GM12878 (cell line): ENCODE data around the gene NR1I2. TPM values are rescaled to one million over a fixed set of nuclear protein-coding genes. Genes with fewer than 3 reads are reported as not detected.

Experiments
- ATAC-seq: fragments of 200-7000 bp; cut with Tn5 transposase; 3 replicates; pipeline ENCODE4 v1.9.1; 2020; ENCODE audit warnings: mild to moderate bottlenecking, moderate library complexity
- BruUV-seq: library from RNA; stranded (reverse); fragments of 400-500 nt; replicated peaks from 2 replicates; lab custom pipeline; 2021; lab: Mats Ljungman, UMichigan
- CTCF ChIA-PET: fragments of 300-600 bp; sonication (Branson Sonifier 250); formaldehyde crosslinking; extraction: SDS; loops from one replicate; lab custom pipeline; 2021; ENCODE audit warnings: inconsistent platforms; lab: Yijun Ruan, JAX
- POLR2A ChIA-PET: fragments of 350-600 bp; formaldehyde crosslinking; extraction: SDS; loops from one replicate; lab custom pipeline; 2021; ENCODE audit warnings: inconsistent platforms; lab: Charles Lee
- RAD21 ChIA-PET: fragments of 300-600 bp; sonication (Branson Sonifier 250); formaldehyde crosslinking; loops from one replicate; lab custom pipeline; 2023; ENCODE audit warnings: antibody characterized with exemption; ENCODE audit not compliant: unreplicated experiment; lab: Charles Lee
- SMC1A ChIA-PET: fragments of 300-600 bp; sonication (Branson Sonifier 250); formaldehyde crosslinking; loops from one replicate; lab custom pipeline; 2023; ENCODE audit not compliant: unreplicated experiment, uncharacterized antibody; lab: Charles Lee
- DNase-seq: peaks from one replicate; pipeline ENCODE4 v3.0.0-alpha.2; 2011; ENCODE audit warnings: low read depth, low spot score
- FAIRE-seq: peaks from 3 replicates; lab custom pipeline; 2011; peaks lifted over from hg19 to GRCh38; lab: Jason Lieb, UNC
- H2AFZ ChIP-seq: 2 replicates; pipeline ENCODE4 v1.6.0; 2011; ENCODE audit warnings: low read depth, low read length, control low read depth; ENCODE audit not compliant: control insufficient read depth
- H3K27ac ChIP-seq: 2 replicates; pipeline ENCODE4 v1.5.1; 2011; ENCODE audit warnings: control low read depth; ENCODE audit not compliant: control insufficient read depth, insufficient read depth
- H3K27me3 ChIP-seq, 2 experiments: replicated peaks in 1 of 2; 2 replicates each; pipeline versions ENCODE4 v1.6.0 to v1.6.1; 2011; ENCODE audit warnings: low read length in 1 of 2; ENCODE audit not compliant: control insufficient read depth in 2 of 2, insufficient read depth in 2 of 2
- H3K36me3 ChIP-seq, 2 experiments: 2 replicates each; pipeline ENCODE4 v1.5.1; 2011; ENCODE audit warnings: low read length in 1 of 2; ENCODE audit not compliant: control insufficient read depth in 2 of 2, insufficient read depth in 2 of 2
- H3K4me1 ChIP-seq: 2 replicates; pipeline ENCODE4 v1.6.1; 2011; ENCODE audit warnings: mild to moderate bottlenecking, low read length, moderate library complexity, mixed read lengths; ENCODE audit not compliant: control insufficient read depth, insufficient read depth
- H3K4me2 ChIP-seq: 2 replicates; pipeline ENCODE4 v1.6.0; 2011; ENCODE audit warnings: control low read depth; ENCODE audit not compliant: control insufficient read depth, insufficient read depth
- H3K4me3 ChIP-seq: fragments of 200-600 bp; sonication (generic); 2 replicates; pipeline ENCODE4 v1.5.1; 2016
- H3K79me2 ChIP-seq: 2 replicates; pipeline ENCODE4 v1.6.0; 2011; ENCODE audit warnings: low read length; ENCODE audit not compliant: control insufficient read depth, insufficient read depth
- H3K9ac ChIP-seq: 2 replicates; pipeline ENCODE4 v1.8.0; 2011; ENCODE audit warnings: low read length, control low read depth, mixed read lengths; ENCODE audit not compliant: control insufficient read depth, insufficient read depth
- H3K9me3 ChIP-seq: replicated peaks from 3 replicates; pipeline ENCODE4 v1.5.1; 2011; ENCODE audit warnings: mild to moderate bottlenecking, low read length; ENCODE audit not compliant: control insufficient read depth, insufficient read depth
- H4K20me1 ChIP-seq: 2 replicates; pipeline ENCODE4 v1.6.0; 2011; ENCODE audit not compliant: control insufficient read depth, insufficient read depth
- BHLHE40 ChIP-seq, 2 experiments: fragments of 450-650 bp in 1 of 2; IDR thresholded peaks; 2 replicates each; pipeline ENCODE4 v1.6.1; 2011 to 2017; ENCODE audit warnings: low read depth in 2 of 2, borderline replicate concordance in 1 of 2, improper control_type of control experiment in 1 of 2, low read length in 1 of 2, mild to moderate bottlenecking in 1 of 2
- HDAC6 ChIP-seq: fragments of 200-600 bp; sonication (generic); IDR thresholded peaks from one replicate; pipeline ENCODE4 v1.8.0; 2017; ENCODE audit warnings: antibody characterized with exemption; ENCODE audit not compliant: unreplicated experiment
- IKZF2 ChIP-seq, 2 experiments: fragments of 450-650 bp; IDR thresholded peaks; 2 replicates each; pipeline ENCODE4 v1.6.1; 2017; ENCODE audit warnings: mild to moderate bottlenecking in 2 of 2, moderate library complexity in 2 of 2
- JUNB ChIP-seq: IDR thresholded peaks from 2 replicates; pipeline ENCODE4 v1.6.1; 2016; ENCODE audit warnings: antibody characterized with exemption, mild to moderate bottlenecking
- NRF1 ChIP-seq: conservative IDR thresholded peaks from 2 replicates; pipeline ENCODE4 v1.6.1; 2011; ENCODE audit warnings: mild to moderate bottlenecking, low read depth, low read length, improper control_type of control experiment
- POLR2AphosphoS2 ChIP-seq: IDR thresholded peaks from 2 replicates; pipeline ENCODE4 v1.6.1; 2011; ENCODE audit warnings: low read depth, mild to moderate bottlenecking, low read length, improper control_type of control experiment, moderate library complexity
- SMAD1 ChIP-seq: fragments of 450-650 bp; IDR thresholded peaks from 2 replicates; pipeline ENCODE4 v1.6.1; 2018; ENCODE audit warnings: mild to moderate bottlenecking, low read depth; ENCODE audit not compliant: partially characterized antibody
- SMC3 ChIP-seq: IDR thresholded peaks from 2 replicates; pipeline ENCODE4 v1.6.1; 2011; ENCODE audit warnings: low read length, improper control_type of control experiment, borderline replicate concordance
- SPI1 ChIP-seq: IDR thresholded peaks from 2 replicates; pipeline ENCODE4 v1.6.1; 2011; ENCODE audit warnings: low read depth, mild to moderate bottlenecking, low read length, moderate library complexity, borderline replicate concordance; ENCODE audit not compliant: insufficient read depth
- ZBED1 ChIP-seq: IDR thresholded peaks from 2 replicates; pipeline ENCODE4 v1.6.1; 2016; ENCODE audit warnings: borderline replicate concordance
- WGBS: methylation state at CpG from one replicate; pipeline ENCODE4 v1.1.6; 2016; ENCODE audit warnings: low lambda C conversion rate; ENCODE audit not compliant: insufficient replicate concordance, insufficient coverage; ENCODE audit errors: missing lambda C conversion rate; 5-methylcytosine and 5-hydroxymethylcytosine counted together
- in situ Hi-C: fragments of 300-500 bp; cut with MboI; formaldehyde crosslinking; loops from 9 replicates; pipeline ENCODE4 v1.14.3; 2018; ENCODE audit warnings: mixed read lengths
- intact Hi-C: fragments of 100-400 bp; cut with micrococcal nuclease; formaldehyde crosslinking; loops from one replicate; pipeline ENCODE4 v1.14.2; 2022; ENCODE audit not compliant: unreplicated experiment
- polyA plus RNA-seq, 11 experiments: library from polyadenylated mRNA; depleted of rRNA in 4 of 11; unstranded in 6 of 11; stranded (reverse) in 5 of 11; fragments of >200 nt; fragmentation: Nextera tagmentation in 4 of 11; fragmentation: Illumina TruSeq in 1 of 11; extraction: Ambion mirVana in 4 of 11; extraction: Trizol in 1 of 11; gene quantifications; 1 replicate in 1 of 11; 2 replicates in 10 of 11; pipeline versions ENCODE4 v1.2.1 to v1.2.3, GENCODE V29; 2011 to 2016; ENCODE audit warnings: inconsistent platforms in 2 of 11, missing spikeins in 2 of 11, low read depth in 1 of 11
- total RNA-seq, 4 experiments: library from RNA; depleted of rRNA in 3 of 4; stranded (reverse); fragments of >200 nt in 3 of 4; fragmentation: Illumina TruSeq in 1 of 4; extraction: Trizol in 1 of 4; gene quantifications; 2 replicates each; pipeline versions ENCODE4 v1.2.1 to v1.2.3, GENCODE V29; 2013 to 2021
- TF ChIP-seq, protein P1 (sequence below): IDR thresholded peaks from 2 replicates; pipeline ENCODE4 v1.6.1; 2012; ENCODE audit warnings: low read depth, low read length, improper control_type of control experiment
- TF ChIP-seq, protein P2 (sequence below): fragments of 450-650 bp; IDR thresholded peaks from 2 replicates; pipeline ENCODE4 v1.6.1; 2017; ENCODE audit warnings: antibody characterized with exemption, mild to moderate bottlenecking, moderate library complexity
- TF ChIP-seq, protein P3 (sequence below): fragments of 450-650 bp; formaldehyde crosslinking; IDR thresholded peaks from 2 replicates; pipeline ENCODE4 v1.5.0; 2022; ENCODE audit warnings: mild to moderate bottlenecking, missing genetic modification characterization
- TF ChIP-seq, protein P4 (sequence below): IDR thresholded peaks from 2 replicates; pipeline ENCODE4 v1.6.1; 2011; ENCODE audit warnings: low read depth, mild to moderate bottlenecking, low read length, moderate library complexity, borderline replicate concordance; ENCODE audit errors: extremely low read depth
- TF ChIP-seq, protein P5 (sequence below): fragments of 150-350 bp; IDR thresholded peaks from 2 replicates; pipeline ENCODE4 v1.6.1; 2014; ENCODE audit warnings: mild to moderate bottlenecking, low read depth, low read length

The NR1I2 gene
- total and polyA plus RNA-seq, 10 of the 15 experiments (the other 5 are each of a cell fraction or from before 2014, with no cell fraction given), result 0.03 to 1.0 (median 0.39) TPM

DNA sequence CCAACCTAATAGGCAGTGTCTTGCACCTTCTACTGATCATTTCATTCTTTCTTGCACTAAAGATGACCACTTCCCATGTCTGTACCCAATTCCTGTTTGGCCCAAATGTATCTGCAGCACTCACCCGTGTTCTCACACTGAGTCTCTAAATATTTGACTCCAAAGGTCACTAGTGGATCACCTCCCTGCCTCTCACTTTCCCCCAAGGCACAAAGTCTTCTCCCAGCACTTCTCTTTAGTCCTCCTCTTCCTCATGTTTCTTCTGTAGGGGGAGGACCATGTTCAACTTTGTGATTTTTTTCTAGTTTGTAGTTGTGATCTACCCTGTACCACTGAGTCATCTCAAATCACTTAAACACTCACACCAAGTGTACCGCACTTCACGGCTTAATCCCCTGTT is 13.9 kb downstream of the NR1I2 start:
- Histone ChIP-seq H3K9me3 (no peaks in the 10 kb centered on the region), H3K27me3 (no peaks in the 10 kb centered on the region), H4K20me1 (no peaks in the 10 kb centered on the region), H3K4me3 (no peak overlapping the region), H3K27ac (no peak overlapping the region), H3K4me1 (no peaks in the 10 kb centered on the region), H2AFZ (no peak overlapping the region), H3K79me2 (no peaks in the 10 kb centered on the region), H3K9ac (no peak overlapping the region), H3K4me2 (no peak overlapping the region), H3K36me3 (no peaks in the 10 kb centered on the region)
- no peak for ATAC-seq
- ChIA-PET POLR2A (no interaction called here), SMC1A (no interaction called here), RAD21 (no interaction called here), CTCF (no interaction called here)
- intact Hi-C loops (no loop called here), in situ Hi-C loops (no loop called here)
- TF ChIP-seq, protein P1, sequence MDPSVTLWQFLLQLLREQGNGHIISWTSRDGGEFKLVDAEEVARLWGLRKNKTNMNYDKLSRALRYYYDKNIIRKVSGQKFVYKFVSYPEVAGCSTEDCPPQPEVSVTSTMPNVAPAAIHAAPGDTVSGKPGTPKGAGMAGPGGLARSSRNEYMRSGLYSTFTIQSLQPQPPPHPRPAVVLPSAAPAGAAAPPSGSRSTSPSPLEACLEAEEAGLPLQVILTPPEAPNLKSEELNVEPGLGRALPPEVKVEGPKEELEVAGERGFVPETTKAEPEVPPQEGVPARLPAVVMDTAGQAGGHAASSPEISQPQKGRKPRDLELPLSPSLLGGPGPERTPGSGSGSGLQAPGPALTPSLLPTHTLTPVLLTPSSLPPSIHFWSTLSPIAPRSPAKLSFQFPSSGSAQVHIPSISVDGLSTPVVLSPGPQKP, result no peak
- TF ChIP-seq, protein P2, sequence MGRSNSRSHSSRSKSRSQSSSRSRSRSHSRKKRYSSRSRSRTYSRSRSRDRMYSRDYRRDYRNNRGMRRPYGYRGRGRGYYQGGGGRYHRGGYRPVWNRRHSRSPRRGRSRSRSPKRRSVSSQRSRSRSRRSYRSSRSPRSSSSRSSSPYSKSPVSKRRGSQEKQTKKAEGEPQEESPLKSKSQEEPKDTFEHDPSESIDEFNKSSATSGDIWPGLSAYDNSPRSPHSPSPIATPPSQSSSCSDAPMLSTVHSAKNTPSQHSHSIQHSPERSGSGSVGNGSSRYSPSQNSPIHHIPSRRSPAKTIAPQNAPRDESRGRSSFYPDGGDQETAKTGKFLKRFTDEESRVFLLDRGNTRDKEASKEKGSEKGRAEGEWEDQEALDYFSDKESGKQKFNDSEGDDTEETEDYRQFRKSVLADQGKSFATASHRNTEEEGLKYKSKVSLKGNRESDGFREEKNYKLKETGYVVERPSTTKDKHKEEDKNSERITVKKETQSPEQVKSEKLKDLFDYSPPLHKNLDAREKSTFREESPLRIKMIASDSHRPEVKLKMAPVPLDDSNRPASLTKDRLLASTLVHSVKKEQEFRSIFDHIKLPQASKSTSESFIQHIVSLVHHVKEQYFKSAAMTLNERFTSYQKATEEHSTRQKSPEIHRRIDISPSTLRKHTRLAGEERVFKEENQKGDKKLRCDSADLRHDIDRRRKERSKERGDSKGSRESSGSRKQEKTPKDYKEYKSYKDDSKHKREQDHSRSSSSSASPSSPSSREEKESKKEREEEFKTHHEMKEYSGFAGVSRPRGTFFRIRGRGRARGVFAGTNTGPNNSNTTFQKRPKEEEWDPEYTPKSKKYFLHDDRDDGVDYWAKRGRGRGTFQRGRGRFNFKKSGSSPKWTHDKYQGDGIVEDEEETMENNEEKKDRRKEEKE, result no peak
- TF ChIP-seq NRF1, result no peak
- TF ChIP-seq, protein P3, sequence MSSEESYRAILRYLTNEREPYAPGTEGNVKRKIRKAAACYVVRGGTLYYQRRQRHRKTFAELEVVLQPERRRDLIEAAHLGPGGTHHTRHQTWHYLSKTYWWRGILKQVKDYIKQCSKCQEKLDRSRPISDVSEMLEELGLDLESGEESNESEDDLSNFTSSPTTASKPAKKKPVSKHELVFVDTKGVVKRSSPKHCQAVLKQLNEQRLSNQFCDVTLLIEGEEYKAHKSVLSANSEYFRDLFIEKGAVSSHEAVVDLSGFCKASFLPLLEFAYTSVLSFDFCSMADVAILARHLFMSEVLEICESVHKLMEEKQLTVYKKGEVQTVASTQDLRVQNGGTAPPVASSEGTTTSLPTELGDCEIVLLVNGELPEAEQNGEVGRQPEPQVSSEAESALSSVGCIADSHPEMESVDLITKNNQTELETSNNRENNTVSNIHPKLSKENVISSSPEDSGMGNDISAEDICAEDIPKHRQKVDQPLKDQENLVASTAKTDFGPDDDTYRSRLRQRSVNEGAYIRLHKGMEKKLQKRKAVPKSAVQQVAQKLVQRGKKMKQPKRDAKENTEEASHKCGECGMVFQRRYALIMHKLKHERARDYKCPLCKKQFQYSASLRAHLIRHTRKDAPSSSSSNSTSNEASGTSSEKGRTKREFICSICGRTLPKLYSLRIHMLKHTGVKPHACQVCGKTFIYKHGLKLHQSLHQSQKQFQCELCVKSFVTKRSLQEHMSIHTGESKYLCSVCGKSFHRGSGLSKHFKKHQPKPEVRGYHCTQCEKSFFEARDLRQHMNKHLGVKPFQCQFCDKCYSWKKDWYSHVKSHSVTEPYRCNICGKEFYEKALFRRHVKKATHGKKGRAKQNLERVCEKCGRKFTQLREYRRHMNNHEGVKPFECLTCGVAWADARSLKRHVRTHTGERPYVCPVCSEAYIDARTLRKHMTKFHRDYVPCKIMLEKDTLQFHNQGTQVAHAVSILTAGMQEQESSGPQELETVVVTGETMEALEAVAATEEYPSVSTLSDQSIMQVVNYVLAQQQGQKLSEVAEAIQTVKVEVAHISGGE (CRISPR knock-in tag), result no peak
- TF ChIP-seq, protein P4, sequence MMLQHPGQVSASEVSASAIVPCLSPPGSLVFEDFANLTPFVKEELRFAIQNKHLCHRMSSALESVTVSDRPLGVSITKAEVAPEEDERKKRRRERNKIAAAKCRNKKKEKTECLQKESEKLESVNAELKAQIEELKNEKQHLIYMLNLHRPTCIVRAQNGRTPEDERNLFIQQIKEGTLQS, result no peak
- TF ChIP-seq SPI1, result no peak
- TF ChIP-seq, protein P5, sequence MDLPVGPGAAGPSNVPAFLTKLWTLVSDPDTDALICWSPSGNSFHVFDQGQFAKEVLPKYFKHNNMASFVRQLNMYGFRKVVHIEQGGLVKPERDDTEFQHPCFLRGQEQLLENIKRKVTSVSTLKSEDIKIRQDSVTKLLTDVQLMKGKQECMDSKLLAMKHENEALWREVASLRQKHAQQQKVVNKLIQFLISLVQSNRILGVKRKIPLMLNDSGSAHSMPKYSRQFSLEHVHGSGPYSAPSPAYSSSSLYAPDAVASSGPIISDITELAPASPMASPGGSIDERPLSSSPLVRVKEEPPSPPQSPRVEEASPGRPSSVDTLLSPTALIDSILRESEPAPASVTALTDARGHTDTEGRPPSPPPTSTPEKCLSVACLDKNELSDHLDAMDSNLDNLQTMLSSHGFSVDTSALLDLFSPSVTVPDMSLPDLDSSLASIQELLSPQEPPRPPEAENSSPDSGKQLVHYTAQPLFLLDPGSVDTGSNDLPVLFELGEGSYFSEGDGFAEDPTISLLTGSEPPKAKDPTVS, result no peak
- no peak for TF ChIP-seq BHLHE40 (IDR thresholded peaks at IDR 0.05; ENCODE audit: borderline replicate concordance in 1 of 2, low read depth in 2 of 2, low read length in 1 of 2)
- TF ChIP-seq SMC3, result no peak
- TF ChIP-seq ZBED1, result no peak
- TF ChIP-seq IKZF2 (IDR thresholded peaks at IDR 0.05), result no peak
- no peak for TF ChIP-seq JUNB
- no peak for TF ChIP-seq SMAD1
- no peak for TF ChIP-seq POLR2AphosphoS2
- TF ChIP-seq HDAC6, result no peak
- no peak for FAIRE-seq
- 67% methylated on average over 3 of the region's 3 CpGs for WGBS
- no TSS peak for BruUV-seq
- DNase-seq, result no peak
